GM12878 (cell line): ENCODE measurements around the gene TTC23.

Experiments used
- ATF7 ChIP-seq: fragments of 450-650 bp; IDR thresholded peaks from 2 replicates; pipeline ENCODE4 v1.6.1; 2016; ENCODE audit warnings: low read depth, mild to moderate bottlenecking
- CBX3 ChIP-seq: fragments of 200-600 bp; sonication (generic); IDR thresholded peaks from 2 replicates; pipeline ENCODE4 v1.6.1; 2016; ENCODE audit warnings: low read depth, borderline replicate concordance
- EGR1 ChIP-seq, 2 experiments: IDR thresholded peaks; 1 replicate in 1 of 2; 2 replicates in 1 of 2; pipeline ENCODE4 v1.6.1; 2011 to 2012; ENCODE audit warnings: low read depth in 2 of 2, low read length in 2 of 2, borderline replicate concordance in 1 of 2, mild to moderate bottlenecking in 1 of 2, moderate library complexity in 1 of 2
- GABPA ChIP-seq: IDR thresholded peaks from 2 replicates; pipeline ENCODE4 v1.6.1; 2014; ENCODE audit warnings: antibody characterized with exemption, low read depth, mild to moderate bottlenecking, inconsistent platforms
- MTA2 ChIP-seq: fragments of 450-650 bp; IDR thresholded peaks from 2 replicates; pipeline ENCODE4 v1.6.1; 2016; ENCODE audit warnings: low read depth, mild to moderate bottlenecking, moderate library complexity
- ZNF24 ChIP-seq: fragments of 450-650 bp; IDR thresholded peaks from 2 replicates; pipeline ENCODE4 v1.6.1; 2017; ENCODE audit warnings: antibody characterized with exemption, mild to moderate bottlenecking

DNA sequence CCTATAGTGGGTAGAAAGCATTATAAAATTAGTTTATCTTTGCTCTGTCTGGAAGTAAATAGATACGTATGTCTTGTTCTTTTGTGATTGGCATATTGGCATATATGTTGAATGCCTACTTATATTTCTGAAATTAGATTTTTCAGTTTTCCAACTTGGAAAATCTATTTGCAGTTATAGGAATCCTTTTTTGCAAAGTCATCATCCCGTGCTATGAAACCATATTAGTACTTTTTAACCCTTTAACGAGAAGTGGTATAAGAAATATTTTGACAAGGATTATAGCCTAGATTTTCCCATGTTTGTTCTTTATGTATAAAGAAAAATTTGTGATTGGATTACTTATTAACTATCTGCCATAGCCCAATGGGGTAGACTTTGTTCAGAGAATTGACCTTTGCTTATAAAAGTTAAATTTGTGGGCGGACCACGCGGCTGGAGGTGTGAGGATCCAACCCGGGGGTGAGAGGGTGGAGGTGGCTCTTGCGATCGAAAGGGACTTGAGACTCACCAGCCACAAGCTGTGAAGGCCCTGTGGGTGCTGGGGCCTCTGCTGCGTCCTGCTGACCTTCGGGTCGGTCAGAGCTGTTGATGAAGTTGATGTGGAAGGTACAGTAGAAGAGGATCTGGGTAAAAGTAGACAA lies 7.8 kb upstream of the TTC23 start:
- TF ChIP-seq ZNF24 (no peak), CBX3 (no peak), ATF7 (no peak), EGR1 (IDR thresholded peaks at IDR 0.05; ENCODE audit: borderline replicate concordance in 1 of 2, low read depth in 2 of 2, low read length in 2 of 2) (no peak), MTA2 (no peak), GABPA (no peak)
